Keratinocyte (primary cell): ENCODE data around the gene DCUN1D2. TPM values are rescaled to one million over a fixed set of nuclear protein-coding genes. Genes with fewer than 3 reads are reported as not detected.

ENCODE experiments used
- DNase-seq: peaks from one replicate; pipeline ENCODE4 v3.0.0-alpha.2; 2011; ENCODE audit warnings: low read depth, missing footprints, low spot score
- FAIRE-seq: peaks from 2 replicates; lab custom pipeline; 2011; peaks lifted over from hg19 to GRCh38; lab: Jason Lieb, UNC
- H2AFZ ChIP-seq: 2 replicates; pipeline ENCODE4 v1.6.0; 2012; ENCODE audit warnings: low read length, control low read depth, inconsistent platforms; ENCODE audit not compliant: control insufficient read depth
- H3K27ac ChIP-seq: 2 replicates; pipeline ENCODE4 v1.5.1; 2011; ENCODE audit warnings: low read length; ENCODE audit not compliant: control insufficient read depth, insufficient read depth
- H3K27me3 ChIP-seq: 3 replicates; pipeline ENCODE4 v1.6.0; 2011; ENCODE audit warnings: low read length; ENCODE audit not compliant: control insufficient read depth, insufficient read depth; ENCODE audit errors: extremely low read depth
- H3K36me3 ChIP-seq, 2 experiments: 2 replicates in 1 of 2; 3 replicates in 1 of 2; pipeline ENCODE4 v1.5.1; 2011; ENCODE audit warnings: low read length in 2 of 2, mild to moderate bottlenecking in 1 of 2; ENCODE audit not compliant: control insufficient read depth in 2 of 2, insufficient read depth in 2 of 2; ENCODE audit errors: extremely low read depth in 1 of 2
- H3K4me1 ChIP-seq: 3 replicates; pipeline ENCODE4 v1.5.1; 2011; ENCODE audit warnings: low read length; ENCODE audit not compliant: control insufficient read depth, insufficient read depth; ENCODE audit errors: extremely low read depth
- H3K4me2 ChIP-seq: 3 replicates; pipeline ENCODE4 v1.6.0; 2011; ENCODE audit warnings: low read depth, low read length; ENCODE audit not compliant: control insufficient read depth, insufficient read depth; ENCODE audit errors: extremely low read depth
- H3K4me3 ChIP-seq, 3 experiments: fragments of 200-600 bp in 1 of 3; sonication (generic) in 1 of 3; 2 replicates in 2 of 3; 3 replicates in 1 of 3; pipeline ENCODE4 v1.5.1; 2011 to 2016; ENCODE audit warnings: low read length in 3 of 3, mild to moderate bottlenecking in 3 of 3, control low read depth in 2 of 3, inconsistent platforms in 1 of 3, low read depth in 1 of 3, mixed read lengths in 1 of 3, mixed run types in 1 of 3, moderate library complexity in 1 of 3; ENCODE audit not compliant: control insufficient read depth in 2 of 3, insufficient read depth in 2 of 3; ENCODE audit errors: extremely low read depth in 1 of 3
- H3K79me2 ChIP-seq: 2 replicates; pipeline ENCODE4 v1.6.0; 2012; ENCODE audit warnings: low read length; ENCODE audit not compliant: control insufficient read depth, insufficient read depth
- H3K9ac ChIP-seq: 3 replicates; pipeline ENCODE4 v1.6.0; 2011; ENCODE audit warnings: low read length; ENCODE audit not compliant: control insufficient read depth, insufficient read depth; ENCODE audit errors: extremely low read depth
- H3K9me1 ChIP-seq: 3 replicates; pipeline ENCODE4 v1.6.0; 2011; ENCODE audit warnings: low read length; ENCODE audit not compliant: control insufficient read depth, insufficient read depth; ENCODE audit errors: extremely low read depth
- H3K9me3 ChIP-seq: 2 replicates; pipeline ENCODE4 v1.5.1; 2012; ENCODE audit warnings: low read depth, low read length; ENCODE audit not compliant: control insufficient read depth
- H4K20me1 ChIP-seq: 3 replicates; pipeline ENCODE4 v1.6.0; 2011; ENCODE audit warnings: low read length; ENCODE audit not compliant: control insufficient read depth, insufficient read depth; ENCODE audit errors: extremely low read depth
- EZH2 ChIP-seq: IDR thresholded peaks from one replicate; pipeline ENCODE4 v1.6.1; 2012; ENCODE audit warnings: inconsistent platforms, mild to moderate bottlenecking, low read length, moderate library complexity
- dilution Hi-C: fragments of 300-500 bp; cut with MboI; formaldehyde crosslinking; loops from one replicate; pipeline ENCODE4 v1.7.0; 2020; ENCODE audit warnings: low sequenced_read_pairs; ENCODE audit not compliant: extremely low pct_ligation_motif_present
- polyA minus RNA-seq, 3 experiments: library from RNA; depleted of rRNA, polyadenylated mRNA; stranded (reverse); fragments of >200 nt; gene quantifications; 1 replicate in 1 of 3; 2 replicates in 1 of 3; 3 replicates in 1 of 3; pipeline ENCODE4 v1.2.3, GENCODE V29; 2011
- polyA plus RNA-seq, 5 experiments: library from polyadenylated mRNA; depleted of rRNA in 3 of 5; stranded (reverse) in 3 of 5; stranded (forward) in 1 of 5; unstranded in 1 of 5; fragments of >200 nt; gene quantifications; 1 replicate in 1 of 5; 2 replicates in 3 of 5; 3 replicates in 1 of 5; pipeline versions ENCODE4 v1.2.1 to v1.2.3, GENCODE V29; 2011 to 2012; ENCODE audit warnings: missing spikeins in 2 of 5, low read depth in 1 of 5, low replicate concordance in 1 of 5
- TF ChIP-seq, protein P1 (sequence below), 3 experiments: IDR thresholded peaks in 1 of 3; conservative IDR thresholded peaks in 1 of 3; optimal IDR thresholded peaks in 1 of 3; 2 replicates in 2 of 3; 3 replicates in 1 of 3; pipeline versions ENCODE3 to v1.5.1; 2011; ENCODE audit warnings: low read length in 3 of 3, mild to moderate bottlenecking in 3 of 3, moderate library complexity in 2 of 3, control low read depth in 1 of 3, inconsistent platforms in 1 of 3; ENCODE audit not compliant: insufficient read depth in 2 of 3; ENCODE audit errors: extremely low read depth in 1 of 3

Gene DCUN1D2
- polyA plus RNA-seq (6.5 to 9.1 TPM (median 7.8 TPM) in 3 replicates), polyA minus RNA-seq (2.7 to 14.5 TPM (median 6.9 TPM) in 3 replicates)
- 26.8 TPM for polyA plus RNA-seq (2011; ENCODE audit: low read depth)
- polyA plus RNA-seq (2011; cell fraction: cytosol; rRNA removed) = 3.7 and 5.4 TPM in 2 replicates
- polyA plus RNA-seq (2011; cell fraction: nucleus; rRNA removed) = 28.5 and 31.0 TPM in 2 replicates
- 6.1 and 12.9 TPM in 2 replicates for polyA plus RNA-seq (2012; ENCODE audit: low replicate concordance)
- 9.2 TPM for polyA minus RNA-seq (2011; cell fraction: cytosol; rRNA and poly(A)+ RNA removed)
- 5.3 and 12.4 TPM in 2 replicates for polyA minus RNA-seq (2011; cell fraction: nucleus; rRNA and poly(A)+ RNA removed)

- Histone ChIP-seq H3K79me2 (peaks cover 80% of the 10 kb centered on the region), H3K36me3 (peaks cover 8 to 14% of the 10 kb centered on the region in 2 experiments), H3K4me3 (peak within 1 kb of the TSS; percentile 78 to 93 (median 87)), H3K4me1 (peaks cover 33% of the 10 kb centered on the region), H3K9me1 (no peaks in the 10 kb centered on the region), H2AFZ (peak within 1 kb of the TSS; percentile 50), H3K9me3 (no peaks in the 10 kb centered on the region), H3K9ac (peak within 1 kb of the TSS; percentile 87), H3K27ac (peak within 1 kb of the TSS; percentile 60), H4K20me1 (no peaks in the 10 kb centered on the region), H3K27me3 (no peaks in the 10 kb centered on the region), H3K4me2 (peak within 1 kb of the TSS; percentile 87)
- TF ChIP-seq EZH2 = no peak
- TF ChIP-seq, protein P1, sequence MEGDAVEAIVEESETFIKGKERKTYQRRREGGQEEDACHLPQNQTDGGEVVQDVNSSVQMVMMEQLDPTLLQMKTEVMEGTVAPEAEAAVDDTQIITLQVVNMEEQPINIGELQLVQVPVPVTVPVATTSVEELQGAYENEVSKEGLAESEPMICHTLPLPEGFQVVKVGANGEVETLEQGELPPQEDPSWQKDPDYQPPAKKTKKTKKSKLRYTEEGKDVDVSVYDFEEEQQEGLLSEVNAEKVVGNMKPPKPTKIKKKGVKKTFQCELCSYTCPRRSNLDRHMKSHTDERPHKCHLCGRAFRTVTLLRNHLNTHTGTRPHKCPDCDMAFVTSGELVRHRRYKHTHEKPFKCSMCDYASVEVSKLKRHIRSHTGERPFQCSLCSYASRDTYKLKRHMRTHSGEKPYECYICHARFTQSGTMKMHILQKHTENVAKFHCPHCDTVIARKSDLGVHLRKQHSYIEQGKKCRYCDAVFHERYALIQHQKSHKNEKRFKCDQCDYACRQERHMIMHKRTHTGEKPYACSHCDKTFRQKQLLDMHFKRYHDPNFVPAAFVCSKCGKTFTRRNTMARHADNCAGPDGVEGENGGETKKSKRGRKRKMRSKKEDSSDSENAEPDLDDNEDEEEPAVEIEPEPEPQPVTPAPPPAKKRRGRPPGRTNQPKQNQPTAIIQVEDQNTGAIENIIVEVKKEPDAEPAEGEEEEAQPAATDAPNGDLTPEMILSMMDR (optimal IDR thresholded peaks at IDR 0.05 in 1 of 3, IDR thresholded peaks at IDR 0.05 in 1 of 3, conservative IDR thresholded peaks at IDR 0.05 in 1 of 3; ENCODE audit: extremely low read depth in 1 of 3, insufficient read depth in 2 of 3, low read length in 3 of 3) = no peak
- DNase-seq (peak; percentile 66), FAIRE-seq (no peak)
- dilution Hi-C loops = no loop called here
Observed at GRCh38 chr13:113490496-113491417, at the start of gene DCUN1D2. DCUN1D2 (minus strand) TSS chr13:113490711; CDS start chr13:113490669, 42 bp downstream.

DNA sequence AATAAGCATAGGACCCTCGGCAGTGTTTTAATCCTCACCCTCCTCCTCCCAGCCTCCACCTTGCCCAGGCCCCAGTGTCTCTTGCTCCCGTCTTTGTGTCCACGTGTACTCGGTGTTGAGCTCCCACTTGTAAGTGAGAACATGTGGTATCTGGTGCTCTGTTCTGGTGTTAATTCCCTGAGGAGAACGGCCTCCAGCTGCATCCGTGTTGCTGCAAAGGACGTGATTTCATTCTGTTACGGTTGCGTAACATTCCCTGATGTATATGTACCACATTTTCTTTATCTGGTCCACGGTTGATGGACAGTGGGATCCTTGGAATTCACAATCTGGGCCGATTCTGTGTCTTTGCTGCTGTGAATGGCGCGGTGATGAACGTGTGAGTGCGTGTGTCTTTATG is 49.3 kb upstream of the DCUN1D2 start:
- no peak overlapping the region for H3K27ac ChIP-seq
- FAIRE-seq (no peak), DNase-seq (no peak)
- dilution Hi-C loops = no loop called here
- H3K4me1 ChIP-seq = no peaks in the 10 kb centered on the region
- H3K9me1 ChIP-seq = no peaks in the 10 kb centered on the region
- no peak overlapping the region for H3K4me2 ChIP-seq
- peaks cover 27% of the 10 kb centered on the region for H3K79me2 ChIP-seq
- no peaks in the 10 kb centered on the region for H3K9me3 ChIP-seq
- no peak overlapping the region for H2AFZ ChIP-seq
- no peak overlapping the region for H3K4me3 ChIP-seq
- no peak overlapping the region for H3K9ac ChIP-seq
- H4K20me1 ChIP-seq = peaks cover 4% of the 10 kb centered on the region
- TF ChIP-seq EZH2 = no peak
- TF ChIP-seq, protein P1 (optimal IDR thresholded peaks at IDR 0.05 in 1 of 3, IDR thresholded peaks at IDR 0.05 in 1 of 3, conservative IDR thresholded peaks at IDR 0.05 in 1 of 3; ENCODE audit: extremely low read depth in 1 of 3, insufficient read depth in 2 of 3, low read length in 3 of 3) = no peak
- H3K36me3 ChIP-seq = peaks cover 8 to 23% of the 10 kb centered on the region in 2 experiments
- no peaks in the 10 kb centered on the region for H3K27me3 ChIP-seq
